SH-SY5Y (cell line): ENCODE results near the gene FTL.

Experiments
- GATA2 ChIP-seq: IDR thresholded peaks from 2 replicates; pipeline ENCODE4 v1.6.1; 2011; ENCODE audit warnings: mild to moderate bottlenecking, low read depth, low read length
- GATA3 ChIP-seq: IDR thresholded peaks from 2 replicates; pipeline ENCODE4 v1.6.1; 2011; ENCODE audit warnings: low read depth, mild to moderate bottlenecking, low read length, moderate library complexity

DNA sequence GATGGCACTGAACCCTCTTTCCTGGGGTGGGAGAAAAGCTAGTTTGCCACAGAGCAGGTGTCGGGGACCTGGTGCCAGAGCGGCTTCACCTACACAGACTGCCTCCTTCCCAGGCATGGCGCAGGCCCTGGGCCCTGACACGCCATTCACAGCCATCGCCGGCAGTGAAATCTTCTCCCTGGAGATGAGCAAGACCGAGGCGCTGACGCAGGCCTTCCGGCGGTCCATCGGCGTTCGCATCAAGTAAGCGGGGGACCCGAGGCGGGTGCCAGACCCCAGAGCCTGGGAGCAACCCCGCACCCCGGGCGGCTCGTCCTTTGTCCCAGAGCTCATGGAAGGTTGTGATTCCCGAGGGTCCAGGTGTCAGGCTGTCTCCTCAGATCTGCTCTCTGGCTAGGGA, 41.8 kb downstream of the FTL start:
- TF ChIP-seq GATA2 = no peak
- TF ChIP-seq GATA3 = no peak
